Measurements from ENCODE around the gene FXYD2. TPM values are rescaled to one million over a fixed set of nuclear protein-coding genes. Genes with fewer than 3 reads are reported as not detected.

Gene FXYD2
- total and polyA plus RNA-seq, 9 of the 15 experiments (the other 6 are each of a cell fraction or from before 2014, with no cell fraction given), result not detected

DNA sequence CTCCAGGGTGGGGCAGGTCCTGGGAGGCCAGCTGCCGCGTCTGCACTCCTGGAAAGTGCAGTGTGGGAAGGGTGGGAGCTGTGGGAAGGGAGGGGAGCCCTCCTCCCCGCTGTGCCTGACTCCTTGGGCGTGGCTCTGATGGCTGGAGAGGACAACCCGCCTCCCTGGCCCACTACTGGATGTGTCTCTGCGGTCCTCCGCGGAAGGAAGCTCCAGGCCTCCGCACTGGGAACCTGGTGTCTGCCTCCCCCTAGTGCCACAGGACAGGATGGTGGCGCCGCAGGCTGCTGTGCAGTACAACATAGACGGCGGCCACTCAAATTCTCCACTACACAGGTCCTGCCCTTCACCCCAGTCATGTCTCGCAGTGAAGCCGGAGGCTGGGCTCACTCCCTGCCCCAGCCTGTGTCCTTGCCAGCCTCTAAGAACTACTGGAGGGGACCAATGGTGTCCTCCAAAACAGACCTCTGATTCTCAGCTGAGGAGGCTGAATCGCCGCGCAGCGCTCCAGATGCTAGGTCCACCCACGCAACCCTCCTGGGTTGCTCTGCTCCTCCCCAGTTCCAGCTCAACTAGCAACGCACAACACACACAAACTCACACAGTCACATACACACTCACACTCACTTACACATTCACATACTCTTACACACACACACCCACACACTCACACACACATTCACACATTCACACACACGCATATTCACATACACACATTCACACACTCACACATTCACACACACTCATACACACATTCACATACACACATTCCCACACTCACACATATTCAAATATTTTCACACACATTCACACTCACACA, 15.1 kb downstream of the FXYD2 start (continued):
- TF ChIP-seq TCFL5 (CRISPR knock-in tag; conservative IDR thresholded peaks at IDR 0.05) (no peak), KAT2B (IDR thresholded peaks at IDR 0.05; ENCODE audit: low read depth, low read length) (no peak), VEZF1 (CRISPR knock-in tag; IDR thresholded peaks at IDR 0.05) (peak; percentile 33; the same call in 1 of the 2 replicates), HOXB6 (CRISPR knock-in tag; IDR thresholded peaks at IDR 0.05; ENCODE audit: borderline replicate concordance) (no peak), POLR2AphosphoS2 (IDR thresholded peaks at IDR 0.05; ENCODE audit: low read length) (no peak), RNF2 (IDR thresholded peaks at IDR 0.05) (no peak), KDM5B (IDR thresholded peaks at IDR 0.05; ENCODE audit: insufficient replicate concordance, low read depth, low read length) (no peak), TSC22D4 (tag; IDR thresholded peaks at IDR 0.05) (0 out of 2 replicates have a peak, but pooled peaks have one; percentile 75), HDAC8 (tag; IDR thresholded peaks at IDR 0.05) (no peak)
- TF ChIP-seq, protein P1, sequence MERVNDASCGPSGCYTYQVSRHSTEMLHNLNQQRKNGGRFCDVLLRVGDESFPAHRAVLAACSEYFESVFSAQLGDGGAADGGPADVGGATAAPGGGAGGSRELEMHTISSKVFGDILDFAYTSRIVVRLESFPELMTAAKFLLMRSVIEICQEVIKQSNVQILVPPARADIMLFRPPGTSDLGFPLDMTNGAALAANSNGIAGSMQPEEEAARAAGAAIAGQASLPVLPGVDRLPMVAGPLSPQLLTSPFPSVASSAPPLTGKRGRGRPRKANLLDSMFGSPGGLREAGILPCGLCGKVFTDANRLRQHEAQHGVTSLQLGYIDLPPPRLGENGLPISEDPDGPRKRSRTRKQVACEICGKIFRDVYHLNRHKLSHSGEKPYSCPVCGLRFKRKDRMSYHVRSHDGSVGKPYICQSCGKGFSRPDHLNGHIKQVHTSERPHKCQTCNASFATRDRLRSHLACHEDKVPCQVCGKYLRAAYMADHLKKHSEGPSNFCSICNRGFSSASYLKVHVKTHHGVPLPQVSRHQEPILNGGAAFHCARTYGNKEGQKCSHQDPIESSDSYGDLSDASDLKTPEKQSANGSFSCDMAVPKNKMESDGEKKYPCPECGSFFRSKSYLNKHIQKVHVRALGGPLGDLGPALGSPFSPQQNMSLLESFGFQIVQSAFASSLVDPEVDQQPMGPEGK (CRISPR knock-in tag; IDR thresholded peaks at IDR 0.05; ENCODE audit: borderline replicate concordance), result no peak
- TF ChIP-seq, protein P2, sequence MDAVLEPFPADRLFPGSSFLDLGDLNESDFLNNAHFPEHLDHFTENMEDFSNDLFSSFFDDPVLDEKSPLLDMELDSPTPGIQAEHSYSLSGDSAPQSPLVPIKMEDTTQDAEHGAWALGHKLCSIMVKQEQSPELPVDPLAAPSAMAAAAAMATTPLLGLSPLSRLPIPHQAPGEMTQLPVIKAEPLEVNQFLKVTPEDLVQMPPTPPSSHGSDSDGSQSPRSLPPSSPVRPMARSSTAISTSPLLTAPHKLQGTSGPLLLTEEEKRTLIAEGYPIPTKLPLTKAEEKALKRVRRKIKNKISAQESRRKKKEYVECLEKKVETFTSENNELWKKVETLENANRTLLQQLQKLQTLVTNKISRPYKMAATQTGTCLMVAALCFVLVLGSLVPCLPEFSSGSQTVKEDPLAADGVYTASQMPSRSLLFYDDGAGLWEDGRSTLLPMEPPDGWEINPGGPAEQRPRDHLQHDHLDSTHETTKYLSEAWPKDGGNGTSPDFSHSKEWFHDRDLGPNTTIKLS (IDR thresholded peaks at IDR 0.05; ENCODE audit: borderline replicate concordance, low read depth), result no peak
- TF ChIP-seq, protein P3, sequence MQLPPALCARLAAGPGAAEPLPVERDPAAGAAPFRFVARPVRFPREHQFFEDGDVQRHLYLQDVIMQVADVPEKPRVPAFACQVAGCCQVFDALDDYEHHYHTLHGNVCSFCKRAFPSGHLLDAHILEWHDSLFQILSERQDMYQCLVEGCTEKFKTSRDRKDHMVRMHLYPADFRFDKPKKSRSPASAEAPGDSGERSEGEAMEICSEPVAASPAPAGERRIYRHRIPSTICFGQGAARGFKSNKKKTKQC (CRISPR knock-in tag; IDR thresholded peaks at IDR 0.05), result no peak
